OCI-LY1 (cell line): ENCODE results near the gene POLR3GL.

Source experiments
- EZH2 ChIP-seq: fragments of 200-600 bp; sonication (generic), shearing (Covaris generic); IDR thresholded peaks from 2 replicates; pipeline ENCODE4 v1.8.0; 2017; ENCODE audit warnings: borderline replicate concordance, mixed run types, mild to moderate bottlenecking, antibody characterized with exemption, low read length, moderate library complexity, mixed read lengths
- TF ChIP-seq, protein P1 (sequence below): fragments of 200-600 bp; sonication (generic), shearing (Covaris generic); IDR thresholded peaks from 2 replicates; pipeline ENCODE4 v1.5.1; 2017; ENCODE audit warnings: mild to moderate bottlenecking, antibody characterized with exemption, low read length, moderate library complexity, mixed read lengths

DNA sequence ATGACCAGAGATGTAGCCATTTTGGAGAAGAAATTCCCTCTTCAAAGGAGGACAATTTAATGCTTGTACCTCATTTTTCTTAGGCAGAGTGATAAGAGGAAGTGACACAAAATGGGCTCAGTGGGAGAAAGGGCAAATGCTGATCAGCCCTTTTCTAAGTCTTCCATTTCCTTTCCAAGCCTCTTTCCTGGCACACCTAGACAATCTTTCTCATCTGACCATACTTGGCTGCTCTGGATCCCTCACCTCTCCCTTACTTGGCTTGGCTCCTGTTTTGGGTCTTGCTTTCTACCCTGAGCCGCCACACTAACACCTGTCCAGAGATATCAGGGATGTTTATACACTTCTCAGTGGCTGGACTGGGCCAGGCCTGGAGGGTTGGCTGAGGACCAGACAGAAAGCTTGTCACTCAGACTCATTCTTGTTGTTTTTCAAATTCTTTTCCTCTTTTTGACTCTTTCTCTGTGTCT lies 18.8 kb downstream of the POLR3GL start:
- TF ChIP-seq, protein P1, sequence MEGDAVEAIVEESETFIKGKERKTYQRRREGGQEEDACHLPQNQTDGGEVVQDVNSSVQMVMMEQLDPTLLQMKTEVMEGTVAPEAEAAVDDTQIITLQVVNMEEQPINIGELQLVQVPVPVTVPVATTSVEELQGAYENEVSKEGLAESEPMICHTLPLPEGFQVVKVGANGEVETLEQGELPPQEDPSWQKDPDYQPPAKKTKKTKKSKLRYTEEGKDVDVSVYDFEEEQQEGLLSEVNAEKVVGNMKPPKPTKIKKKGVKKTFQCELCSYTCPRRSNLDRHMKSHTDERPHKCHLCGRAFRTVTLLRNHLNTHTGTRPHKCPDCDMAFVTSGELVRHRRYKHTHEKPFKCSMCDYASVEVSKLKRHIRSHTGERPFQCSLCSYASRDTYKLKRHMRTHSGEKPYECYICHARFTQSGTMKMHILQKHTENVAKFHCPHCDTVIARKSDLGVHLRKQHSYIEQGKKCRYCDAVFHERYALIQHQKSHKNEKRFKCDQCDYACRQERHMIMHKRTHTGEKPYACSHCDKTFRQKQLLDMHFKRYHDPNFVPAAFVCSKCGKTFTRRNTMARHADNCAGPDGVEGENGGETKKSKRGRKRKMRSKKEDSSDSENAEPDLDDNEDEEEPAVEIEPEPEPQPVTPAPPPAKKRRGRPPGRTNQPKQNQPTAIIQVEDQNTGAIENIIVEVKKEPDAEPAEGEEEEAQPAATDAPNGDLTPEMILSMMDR, result no peak
- TF ChIP-seq EZH2, result no peak
